COR-L47 (cell line): Measurements from ENCODE around the gene RPL15.
"Not testable (repeated sequence)": the region's sequence is repeated elsewhere in the genome, so short reads cannot be mapped to it uniquely, and the experiment has no call there.

Experiments used
- DNase-seq: peaks from one replicate; lab custom pipeline; 2025; lab: John Stamatoyannopoulos, UW

The RPL15 gene

DNA sequence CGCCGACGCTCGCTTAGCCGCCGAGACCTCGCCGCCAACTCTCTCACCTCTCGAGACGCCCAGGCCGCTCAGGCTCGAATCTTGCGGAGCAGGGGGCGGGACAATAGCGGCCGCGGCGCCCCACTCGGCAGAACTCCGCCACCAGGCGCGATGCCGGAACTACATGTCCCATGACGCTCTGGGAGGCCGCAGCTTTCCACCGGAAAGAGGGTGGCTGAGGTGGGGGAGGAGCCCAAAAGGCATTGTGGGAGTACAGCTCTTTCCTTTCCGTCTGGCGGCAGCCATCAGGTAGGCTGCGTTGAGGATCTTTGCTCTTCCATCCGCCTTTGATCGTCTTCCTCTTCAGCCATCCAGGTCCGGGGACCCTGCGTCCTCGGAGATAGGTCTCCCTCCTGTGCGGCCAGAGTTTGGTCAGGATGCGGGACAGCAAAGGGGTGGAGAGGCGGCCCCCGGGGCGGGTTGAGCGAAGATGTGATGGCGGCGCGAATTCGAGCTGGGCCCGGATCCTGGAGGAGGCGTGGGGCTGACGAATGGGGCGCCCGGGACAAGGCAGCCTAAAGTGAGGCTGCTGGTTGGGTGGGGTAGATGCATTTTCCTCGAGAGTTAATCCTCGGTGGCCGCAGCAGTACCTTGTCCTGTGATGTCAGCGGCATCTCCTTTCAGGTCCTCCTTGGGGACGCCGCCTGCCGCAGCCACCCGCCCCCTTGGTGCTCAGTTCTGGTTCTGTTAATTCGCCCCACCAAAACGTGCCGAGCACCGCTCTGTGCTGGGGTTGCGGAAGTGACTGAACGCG, at the start of gene RPL15, which contains the start of gene NKIRAS1:
TSS of gene RPL15 (plus strand) at position 247 of the 793 bp plus-strand sequence. CDS start 728 bp downstream, outside the sequence.
TSS of gene NKIRAS1 (minus strand) at position 105 of the 793 bp plus-strand sequence. CDS start 6,086 bp downstream, outside the sequence.
- peak; percentile 82 for DNase-seq

GRCh38 chr3:23867400-23867799, 49.5 kb upstream of the RPL15 start:
- no peak for DNase-seq

- DNase-seq: no peak
Measured at GRCh38 chr3:23867838-23868237, 49.1 kb upstream of the RPL15 start.

- no peak for DNase-seq
Measured at GRCh38 chr3:23869977-23870662, 46.8 kb upstream of the RPL15 start.

GRCh38 chr3:23870663-23871043, 46.3 kb upstream of the RPL15 start:
- DNase-seq: not testable (repeated sequence)

- not testable (repeated sequence) for DNase-seq
Measured at GRCh38 chr3:23871361-23871760, 45.6 kb upstream of the RPL15 start.

- DNase-seq: no peak
Measured at GRCh38 chr3:23872330-23872729, 44.6 kb upstream of the RPL15 start.

GRCh38 chr3:23873941-23874340, 43.0 kb upstream of the RPL15 start:
- DNase-seq: no peak

DNA sequence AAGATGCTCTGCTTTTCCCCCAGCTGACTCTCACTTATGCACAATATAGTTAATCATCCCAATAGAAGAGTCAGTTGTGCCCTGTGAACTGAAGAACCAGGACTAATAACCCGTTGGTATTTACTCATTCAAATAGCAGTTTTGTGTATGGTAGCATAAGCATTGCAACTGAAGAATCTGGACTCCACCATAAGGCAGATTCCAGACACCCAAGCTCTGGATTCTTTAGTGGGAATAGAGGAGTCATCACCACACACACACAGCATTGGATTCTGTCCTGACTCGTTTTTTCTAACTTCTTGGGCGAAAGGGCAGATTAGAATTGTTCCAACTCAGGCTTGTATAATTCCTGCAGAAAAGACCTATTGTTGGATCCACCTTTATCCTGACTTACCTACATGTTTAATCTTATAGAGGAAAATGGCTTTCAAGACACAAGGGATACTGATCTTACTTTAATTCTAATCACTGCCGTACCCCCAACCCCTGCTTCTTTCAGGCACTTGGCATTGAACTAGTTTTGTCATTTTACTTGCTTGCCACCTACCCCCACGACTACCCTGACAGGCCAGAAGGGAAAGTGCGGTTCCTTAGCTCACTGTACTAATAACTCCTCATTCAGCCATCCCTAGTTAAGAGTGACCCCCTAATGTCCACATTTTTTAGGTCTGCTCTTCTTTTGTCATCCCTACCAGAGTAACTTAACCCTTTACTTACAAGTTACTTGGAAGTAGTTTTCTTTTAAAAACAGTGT, 42.4 kb upstream of the RPL15 start:
- DNase-seq: no peak

DNA sequence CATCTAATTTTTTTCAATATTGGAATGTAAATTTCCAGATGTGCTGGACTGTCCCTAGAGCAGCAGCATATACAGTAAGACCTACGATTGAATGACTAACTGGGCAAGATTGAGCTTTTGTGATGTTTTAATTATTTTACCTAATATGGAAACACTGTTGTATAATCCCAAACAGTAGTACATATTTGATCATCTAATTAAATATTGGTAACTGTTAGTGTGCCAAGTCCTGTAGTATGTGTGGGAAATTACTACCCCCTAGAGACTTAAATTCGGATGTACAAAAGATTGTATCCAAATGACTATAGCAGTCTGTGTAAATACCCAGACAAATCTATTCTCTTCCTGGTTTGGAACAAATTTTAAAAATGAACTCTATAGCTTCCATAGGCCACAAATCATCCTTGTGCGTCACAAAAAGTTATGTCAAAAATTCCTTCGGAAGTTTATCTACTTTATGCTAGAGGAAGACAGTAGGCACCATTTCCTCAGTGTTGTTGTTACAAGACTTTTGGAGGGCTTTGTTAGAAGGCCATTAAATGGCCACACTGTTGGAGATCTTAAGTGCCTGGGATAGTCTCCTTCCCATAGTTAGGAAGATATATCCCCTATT, 41.7 kb upstream of the RPL15 start:
- DNase-seq: no peak

GRCh38 chr3:23876923-23877322, 40.0 kb upstream of the RPL15 start:
- no peak for DNase-seq

DNA sequence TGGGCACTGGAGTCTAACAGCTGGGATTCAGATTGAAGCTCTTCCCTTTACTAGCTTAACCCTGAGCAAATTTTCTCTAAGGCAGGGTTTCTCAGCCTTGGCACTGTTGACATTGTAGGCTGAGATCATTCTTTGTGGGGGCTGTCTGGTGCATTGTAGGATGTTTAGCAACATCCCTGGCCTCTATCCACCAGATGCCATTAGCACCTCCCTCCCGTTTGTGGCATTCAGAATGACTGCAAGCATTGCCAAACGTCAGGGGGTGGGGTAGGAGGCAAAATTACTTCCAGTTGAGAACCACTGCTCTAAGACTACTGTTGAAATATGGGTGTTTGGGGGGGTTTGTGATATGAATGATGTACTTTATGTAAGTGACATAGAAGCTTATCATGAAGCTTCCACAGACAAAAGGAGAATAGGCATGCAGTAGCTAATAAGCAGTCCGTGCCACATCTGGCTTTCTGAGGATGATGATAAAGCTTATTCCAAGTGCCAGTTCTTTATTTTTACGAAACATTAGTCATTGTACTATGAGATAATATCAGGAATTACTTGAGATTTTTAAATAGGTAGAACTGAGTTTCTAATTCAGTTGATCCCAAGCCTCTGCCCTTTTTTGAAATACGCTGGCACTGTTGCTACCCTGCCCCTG, 39.5 kb upstream of the RPL15 start:
- no peak for DNase-seq

DNA sequence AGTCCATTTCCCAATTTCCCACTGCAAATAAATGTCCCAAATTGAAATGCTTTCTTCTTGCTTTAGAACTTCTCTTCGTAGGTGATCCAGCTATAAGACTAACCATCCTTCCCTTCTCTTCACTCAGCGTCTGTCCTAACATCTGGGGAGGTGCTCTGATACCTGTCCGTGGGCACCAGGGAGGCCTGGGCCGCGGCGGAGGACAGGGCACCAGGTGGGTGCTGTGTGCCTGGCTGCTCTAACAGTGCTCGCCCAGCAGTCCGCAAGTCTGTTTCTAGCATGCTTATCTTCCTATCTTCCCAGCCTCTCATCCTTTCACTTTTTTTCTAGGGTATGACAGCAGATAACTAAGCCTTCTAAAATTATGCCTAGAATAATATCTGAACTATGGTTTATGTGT, 37.4 kb upstream of the RPL15 start:
- DNase-seq: no peak

GRCh38 chr3:23880703-23881339, 36.1 kb upstream of the RPL15 start:
- DNase-seq: no peak

- DNase-seq: not testable (repeated sequence)
Measured at GRCh38 chr3:23881993-23882392, 34.9 kb upstream of the RPL15 start.

- no peak for DNase-seq
Measured at GRCh38 chr3:23882487-23882918, 34.4 kb upstream of the RPL15 start.

DNA sequence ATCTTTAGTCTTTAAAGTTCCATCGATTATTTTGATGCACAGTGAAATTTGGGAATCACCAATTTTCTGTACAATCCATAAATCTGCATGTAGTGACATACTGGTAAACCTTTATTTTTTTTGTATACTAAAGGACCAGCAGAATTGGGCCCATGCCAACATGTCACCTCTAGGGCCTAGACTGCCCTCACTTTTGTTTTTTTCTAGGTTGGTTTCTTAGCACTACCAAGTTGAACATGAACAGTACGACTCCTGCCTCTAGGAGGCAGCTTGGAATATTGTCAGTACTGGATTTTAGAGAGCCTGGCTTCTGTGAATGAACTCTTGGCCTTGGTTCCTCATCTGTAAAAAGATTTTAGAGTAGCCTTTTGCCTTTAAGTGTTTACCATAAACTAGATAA, 32.5 kb upstream of the RPL15 start:
- DNase-seq: no peak

DNA sequence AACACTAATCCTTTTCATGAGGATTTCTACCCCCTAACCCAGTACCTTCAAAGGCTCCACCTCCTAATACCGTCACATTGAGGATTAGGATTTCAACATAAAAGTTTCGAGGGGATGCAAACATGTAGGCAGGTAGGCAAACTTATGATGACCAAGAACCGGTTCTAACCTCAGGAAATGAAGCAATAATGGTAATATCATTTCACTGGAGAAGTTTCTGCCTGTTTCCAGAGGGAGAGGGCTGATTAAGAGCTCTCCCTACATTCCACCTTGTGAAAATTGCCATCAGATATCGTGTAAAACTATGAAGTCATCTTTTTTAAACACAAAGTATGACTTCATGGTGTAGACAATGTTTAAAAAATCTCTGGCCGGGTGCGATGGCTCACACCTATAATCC, 31.7 kb upstream of the RPL15 start:
- DNase-seq: no peak

- no peak for DNase-seq
Measured at GRCh38 chr3:23886311-23886710, 30.6 kb upstream of the RPL15 start.

GRCh38 chr3:23888617-23889228, 28.2 kb upstream of the RPL15 start:
- no peak for DNase-seq

GRCh38 chr3:23889386-23889785, 27.5 kb upstream of the RPL15 start:
- no peak for DNase-seq
